ENCODE measurements around the gene DUSP6. TPM values are rescaled to one million over a fixed set of nuclear protein-coding genes. Genes with fewer than 3 reads are reported as not detected.

DUSP6 gene
- polyA plus RNA-seq, 4 donors = 10.3 to 81.0 (median 24.1) TPM

DNA sequence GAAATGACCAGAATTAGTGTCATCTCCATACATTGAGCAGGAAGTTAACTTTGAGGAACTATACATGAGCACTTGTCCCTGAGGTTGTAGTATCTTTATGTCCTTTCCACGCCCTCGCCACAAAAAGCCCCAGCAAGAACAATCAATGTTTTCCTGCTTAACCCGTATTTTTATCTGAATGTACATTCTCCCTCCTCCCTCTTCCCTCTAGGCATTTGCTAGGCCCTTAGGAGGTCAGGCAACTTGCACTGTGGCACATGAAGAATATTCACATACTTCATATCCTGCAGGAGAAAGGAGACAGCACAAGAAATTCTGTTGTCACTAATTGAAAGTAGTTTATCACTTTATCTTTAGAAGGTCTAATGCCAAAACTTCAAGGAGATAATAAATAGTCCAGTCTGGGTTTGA is 18.1 kb upstream of the DUSP6 start:
- no peak overlapping the region for H3K4me3 ChIP-seq (ENCODE audit: low read depth in 1 of 3, low read length in 3 of 3)
- H3K4me1 ChIP-seq (ENCODE audit: control insufficient read depth in 3 of 3, insufficient read depth in 2 of 3, low read depth in 1 of 3, low read length in 2 of 3) = peaks cover 5 to 62% (median 5%) of the 10 kb centered on the region in 3 donors
- FAIRE-seq (no peak), DNase-seq (peak in 1 of 2 donors; percentile 56)
- H3K36me3 ChIP-seq (ENCODE audit: control insufficient read depth in 3 of 3, insufficient read depth in 2 of 3, low read depth in 1 of 3, low read length in 3 of 3) = peaks cover 0 to 6% (median 0%) of the 10 kb centered on the region in 3 donors
- WGBS, 3 donors = 23 to 46% (median 29%) methylated on average over 3 of the region's 3 CpGs
- H3K9me3 ChIP-seq (ENCODE audit: control insufficient read depth in 2 of 2, insufficient read depth in 1 of 2, low read depth in 1 of 2, low read length in 1 of 2) = no peaks in the 10 kb centered on the region
- H3K27ac ChIP-seq (ENCODE audit: low read depth in 1 of 3, low read length in 2 of 3) = peak overlapping the region in 1 of 3 donors; percentile 76
- H3K27me3 ChIP-seq (ENCODE audit: control insufficient read depth in 3 of 3, insufficient read depth in 3 of 3, low read length in 3 of 3) = no peaks in the 10 kb centered on the region

DNA sequence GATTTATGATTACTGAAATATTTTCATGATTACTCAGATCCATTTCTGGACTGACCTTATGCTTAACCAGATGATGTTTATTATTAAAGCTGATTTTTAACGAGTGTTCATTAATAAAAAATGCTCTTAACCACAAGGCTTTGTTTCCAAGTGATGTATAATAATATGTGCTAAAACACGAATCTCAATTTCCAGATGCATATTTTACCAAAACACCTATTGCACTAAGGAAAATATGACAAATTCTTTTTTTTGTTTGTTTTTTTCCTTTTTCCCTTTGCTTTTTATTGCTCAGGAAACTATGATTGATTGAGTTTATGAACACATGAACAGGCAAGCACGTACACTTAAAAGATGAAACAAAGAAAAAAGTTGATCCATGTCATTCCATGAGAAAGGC is 16.9 kb upstream of the DUSP6 start:
- Histone ChIP-seq H3K9me3 (ENCODE audit: control insufficient read depth in 2 of 2, insufficient read depth in 1 of 2, low read depth in 1 of 2, low read length in 1 of 2) (no peaks in the 10 kb centered on the region), H3K36me3 (ENCODE audit: control insufficient read depth in 3 of 3, insufficient read depth in 2 of 3, low read depth in 1 of 3, low read length in 3 of 3) (peaks cover 0 to 6% (median 0%) of the 10 kb centered on the region in 3 donors), H3K27ac (ENCODE audit: low read depth in 1 of 3, low read length in 2 of 3) (no peak overlapping the region), H3K27me3 (ENCODE audit: control insufficient read depth in 3 of 3, insufficient read depth in 3 of 3, low read length in 3 of 3) (no peaks in the 10 kb centered on the region), H3K4me1 (ENCODE audit: control insufficient read depth in 3 of 3, insufficient read depth in 2 of 3, low read depth in 1 of 3, low read length in 2 of 3) (peaks cover 5 to 54% (median 5%) of the 10 kb centered on the region in 3 donors), H3K4me3 (ENCODE audit: low read depth in 1 of 3, low read length in 3 of 3) (no peak overlapping the region)
- 76 to 81% (median 81%) methylated on average over 3 of the region's 3 CpGs for WGBS, 3 donors
- DNase-seq (no peak), FAIRE-seq (no peak)

DNA sequence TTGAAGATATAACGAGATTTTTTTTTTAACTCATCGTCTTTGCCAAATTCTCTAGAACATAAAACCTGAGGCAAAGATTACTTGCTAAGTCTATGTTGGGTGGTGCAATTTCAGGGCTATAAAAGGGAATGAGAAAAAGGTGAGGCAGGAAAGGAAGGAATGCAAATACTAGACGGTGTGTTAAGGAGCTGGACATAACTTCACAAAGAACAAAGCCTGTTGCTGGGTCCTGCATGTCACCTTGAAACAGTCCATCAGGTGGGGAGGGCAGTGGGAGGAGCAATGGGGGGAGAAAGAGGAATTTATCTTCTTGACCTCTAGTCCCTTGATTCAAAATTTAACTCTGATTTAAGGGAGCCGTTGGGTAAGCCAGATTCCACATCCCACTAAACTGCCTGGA is 16.1 kb upstream of the DUSP6 start:
- FAIRE-seq (no peak), DNase-seq (peak; percentile 51 to 52)
- WGBS, 3 donors = 23 to 63% (median 36%) methylated on average over 4 of the region's 4 CpGs
- H3K4me3 ChIP-seq (ENCODE audit: low read depth in 1 of 3, low read length in 3 of 3) = no peak overlapping the region
- peaks cover 0 to 6% (median 0%) of the 10 kb centered on the region in 3 donors for H3K36me3 ChIP-seq (ENCODE audit: control insufficient read depth in 3 of 3, insufficient read depth in 2 of 3, low read depth in 1 of 3, low read length in 3 of 3)
- H3K9me3 ChIP-seq (ENCODE audit: control insufficient read depth in 2 of 2, insufficient read depth in 1 of 2, low read depth in 1 of 2, low read length in 1 of 2) = no peaks in the 10 kb centered on the region
- H3K27me3 ChIP-seq (ENCODE audit: control insufficient read depth in 3 of 3, insufficient read depth in 3 of 3, low read length in 3 of 3) = no peaks in the 10 kb centered on the region
- H3K4me1 ChIP-seq (ENCODE audit: control insufficient read depth in 3 of 3, insufficient read depth in 2 of 3, low read depth in 1 of 3, low read length in 2 of 3) = peaks cover 5 to 52% (median 6%) of the 10 kb centered on the region in 3 donors
- peak overlapping the region in 1 of 3 donors; percentile 65 for H3K27ac ChIP-seq (ENCODE audit: low read depth in 1 of 3, low read length in 2 of 3)

DNA sequence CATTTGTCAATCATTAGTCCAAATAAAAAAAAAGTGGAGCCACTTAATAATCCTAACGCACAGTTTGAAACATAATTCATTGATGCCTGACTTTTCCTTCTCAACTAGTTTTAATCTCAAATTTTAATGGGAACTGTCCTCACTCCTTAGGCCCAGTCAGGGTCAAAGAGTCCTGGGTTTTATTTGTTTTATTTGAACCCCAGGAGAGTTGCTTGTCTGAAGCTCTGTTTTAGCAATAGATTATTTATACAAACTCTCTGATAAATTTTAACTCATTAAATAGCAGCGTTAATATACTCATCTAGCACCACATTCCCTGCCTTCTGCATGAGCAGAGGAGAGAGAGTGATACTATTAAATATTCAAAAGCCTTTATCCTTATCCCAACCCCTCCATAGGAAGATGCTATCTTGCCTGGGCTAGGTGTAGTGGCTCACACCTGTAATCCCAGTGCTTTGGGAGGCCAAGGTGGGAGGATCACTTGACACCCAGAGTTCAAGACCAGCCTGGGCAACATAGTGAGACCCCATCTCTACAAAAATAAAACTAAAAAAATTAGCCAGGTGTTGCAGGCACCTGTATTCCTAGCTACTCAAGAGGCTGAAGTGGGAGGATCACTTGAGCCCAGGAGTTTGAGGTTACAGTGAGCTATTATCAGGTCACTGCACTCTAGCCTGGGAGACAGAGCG is 14.5 kb upstream of the DUSP6 start:
- no peak overlapping the region for H3K27ac ChIP-seq (ENCODE audit: low read depth in 1 of 3, low read length in 2 of 3)

DNA sequence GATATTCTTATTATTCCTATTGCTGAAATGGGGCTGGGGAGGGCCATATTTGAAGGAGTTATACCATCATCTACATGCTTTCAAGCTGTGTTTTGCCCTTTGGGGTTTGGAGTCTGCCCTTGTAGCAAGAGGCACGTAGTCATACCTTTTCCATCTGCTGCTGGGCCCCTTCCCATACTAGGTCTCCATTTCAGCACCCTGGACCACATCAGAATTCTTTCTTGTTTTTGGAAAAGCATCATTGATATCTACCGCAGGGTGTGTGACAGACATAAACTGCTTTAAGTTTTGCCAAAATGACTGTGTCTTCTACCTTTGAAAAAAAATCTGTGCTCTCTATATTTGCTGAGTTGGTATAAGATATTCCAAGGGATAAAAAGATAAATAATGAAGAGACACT is 12.3 kb upstream of the DUSP6 start:
- Histone ChIP-seq H3K9me3 (ENCODE audit: control insufficient read depth in 2 of 2, insufficient read depth in 1 of 2, low read depth in 1 of 2, low read length in 1 of 2) (no peaks in the 10 kb centered on the region), H3K4me1 (ENCODE audit: control insufficient read depth in 3 of 3, insufficient read depth in 2 of 3, low read depth in 1 of 3, low read length in 2 of 3) (peaks cover 0 to 36% (median 12%) of the 10 kb centered on the region in 3 donors), H3K4me3 (ENCODE audit: low read depth in 1 of 3, low read length in 3 of 3) (no peak overlapping the region), H3K36me3 (ENCODE audit: control insufficient read depth in 3 of 3, insufficient read depth in 2 of 3, low read depth in 1 of 3, low read length in 3 of 3) (peaks cover 0 to 9% (median 0%) of the 10 kb centered on the region in 3 donors), H3K27ac (ENCODE audit: low read depth in 1 of 3, low read length in 2 of 3) (no peak overlapping the region), H3K27me3 (ENCODE audit: control insufficient read depth in 3 of 3, insufficient read depth in 3 of 3, low read length in 3 of 3) (no peaks in the 10 kb centered on the region)
- WGBS, 3 donors = 89 to 93% (median 91%) methylated on average over 2 of the region's 2 CpGs
- FAIRE-seq (no peak), DNase-seq (no peak)

More for the DNA sequence above, 14.5 kb upstream of the DUSP6 start:
- no peaks in the 10 kb centered on the region for H3K27me3 ChIP-seq (ENCODE audit: control insufficient read depth in 3 of 3, insufficient read depth in 3 of 3, low read length in 3 of 3)
- 80 to 88% (median 85%) methylated on average over 3 of the region's 3 CpGs for WGBS, 3 donors
- H3K4me3 ChIP-seq (ENCODE audit: low read depth in 1 of 3, low read length in 3 of 3) = no peak overlapping the region
- FAIRE-seq = no peak
- no peaks in the 10 kb centered on the region for H3K9me3 ChIP-seq (ENCODE audit: control insufficient read depth in 2 of 2, insufficient read depth in 1 of 2, low read depth in 1 of 2, low read length in 1 of 2)
- peaks cover 0 to 12% (median 0%) of the 10 kb centered on the region in 3 donors for H3K36me3 ChIP-seq (ENCODE audit: control insufficient read depth in 3 of 3, insufficient read depth in 2 of 3, low read depth in 1 of 3, low read length in 3 of 3)
- peaks cover 5 to 52% (median 11%) of the 10 kb centered on the region in 3 donors for H3K4me1 ChIP-seq (ENCODE audit: control insufficient read depth in 3 of 3, insufficient read depth in 2 of 3, low read depth in 1 of 3, low read length in 2 of 3)
- DNase-seq = no peak

DNA sequence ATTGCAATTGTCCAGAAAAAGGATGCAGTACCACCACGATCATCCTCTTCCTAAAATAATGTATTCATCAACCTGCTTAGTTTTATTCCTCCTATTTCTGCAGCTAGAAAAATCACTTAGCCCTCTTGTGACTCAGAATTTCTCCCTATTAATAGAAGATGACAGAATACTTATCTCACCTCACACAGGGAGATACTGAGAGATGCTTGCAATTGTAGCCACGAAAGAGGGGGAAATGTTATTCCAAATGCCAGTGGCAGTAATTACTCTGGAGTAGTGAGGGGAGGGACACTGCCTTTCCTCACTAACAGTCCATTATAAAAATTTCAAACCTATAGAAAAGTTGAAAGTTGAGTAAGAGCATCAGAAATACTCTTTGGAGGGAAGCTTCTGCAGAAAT is 11.8 kb upstream of the DUSP6 start:
- no peaks in the 10 kb centered on the region for H3K9me3 ChIP-seq (ENCODE audit: control insufficient read depth in 2 of 2, insufficient read depth in 1 of 2, low read depth in 1 of 2, low read length in 1 of 2)
- peaks cover 0 to 6% (median 0%) of the 10 kb centered on the region in 3 donors for H3K36me3 ChIP-seq (ENCODE audit: control insufficient read depth in 3 of 3, insufficient read depth in 2 of 3, low read depth in 1 of 3, low read length in 3 of 3)
- H3K27ac ChIP-seq (ENCODE audit: low read depth in 1 of 3, low read length in 2 of 3) = peak overlapping the region in 1 of 3 donors; percentile 80
- H3K27me3 ChIP-seq (ENCODE audit: control insufficient read depth in 3 of 3, insufficient read depth in 3 of 3, low read length in 3 of 3) = no peaks in the 10 kb centered on the region
- 90 to 96% (median 96%) methylated on average over 2 of the region's 2 CpGs for WGBS, 3 donors
- DNase-seq (no peak), FAIRE-seq (no peak)
- no peak overlapping the region for H3K4me3 ChIP-seq (ENCODE audit: low read depth in 1 of 3, low read length in 3 of 3)
- peaks cover 0 to 33% (median 12%) of the 10 kb centered on the region in 3 donors for H3K4me1 ChIP-seq (ENCODE audit: control insufficient read depth in 3 of 3, insufficient read depth in 2 of 3, low read depth in 1 of 3, low read length in 2 of 3)

DNA sequence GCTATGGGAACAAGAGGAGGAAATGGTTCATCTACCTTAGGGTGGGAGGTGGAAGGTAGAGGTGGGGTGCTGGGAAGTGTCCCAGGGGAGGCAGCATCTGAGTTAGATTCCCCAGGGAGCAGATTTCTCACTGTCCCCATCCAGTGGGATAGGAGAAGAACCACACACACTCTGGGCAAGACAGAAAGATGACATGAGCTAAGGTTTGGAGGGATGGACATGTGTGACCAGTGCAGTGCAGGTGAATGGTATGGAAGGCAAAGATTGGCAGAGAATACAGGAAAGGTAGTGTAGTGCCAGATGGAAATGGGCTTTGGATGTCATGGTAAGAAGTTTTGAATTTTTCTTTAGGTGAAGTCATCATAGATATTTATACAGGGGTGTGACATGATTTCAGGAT is 11.3 kb upstream of the DUSP6 start:
- no peak for FAIRE-seq
- peak overlapping the region in 1 of 3 donors; percentile 80 for H3K27ac ChIP-seq (ENCODE audit: low read depth in 1 of 3, low read length in 2 of 3)

DNA sequence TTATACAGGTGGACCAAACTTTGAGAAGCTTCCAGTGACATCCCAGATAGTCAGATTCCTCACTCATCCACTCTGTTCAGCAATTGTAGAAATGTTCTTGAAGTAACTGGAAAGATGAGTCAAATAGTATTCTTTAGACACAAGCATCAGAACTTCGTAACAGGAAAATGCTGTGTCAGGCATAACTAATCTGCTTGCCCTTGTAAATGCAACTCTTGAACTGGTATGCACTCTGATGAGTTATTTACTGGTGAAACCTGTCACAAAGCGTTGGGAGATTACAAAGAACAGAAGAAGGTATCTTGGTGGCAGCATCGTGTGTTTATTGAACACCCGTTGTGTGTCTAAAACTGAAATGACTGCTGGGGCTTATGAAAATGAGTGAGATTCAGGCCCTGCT is 10.8 kb upstream of the DUSP6 start:
- WGBS, 3 donors = 66 to 76% (median 70%) methylated on average over 4 of the region's 4 CpGs
- peaks cover 0 to 6% (median 0%) of the 10 kb centered on the region in 3 donors for H3K36me3 ChIP-seq (ENCODE audit: control insufficient read depth in 3 of 3, insufficient read depth in 2 of 3, low read depth in 1 of 3, low read length in 3 of 3)
- peak overlapping the region in 2 of 3 donors; percentile 61 to 80 for H3K27ac ChIP-seq (ENCODE audit: low read depth in 1 of 3, low read length in 2 of 3)
- H3K4me3 ChIP-seq (ENCODE audit: low read depth in 1 of 3, low read length in 3 of 3) = no peak overlapping the region
- peak; percentile 67 to 71 for DNase-seq
- no peaks in the 10 kb centered on the region for H3K9me3 ChIP-seq (ENCODE audit: control insufficient read depth in 2 of 2, insufficient read depth in 1 of 2, low read depth in 1 of 2, low read length in 1 of 2)
- FAIRE-seq = no peak
- H3K4me1 ChIP-seq (ENCODE audit: control insufficient read depth in 3 of 3, insufficient read depth in 2 of 3, low read depth in 1 of 3, low read length in 2 of 3) = peaks cover 0 to 30% (median 7%) of the 10 kb centered on the region in 3 donors
- H3K27me3 ChIP-seq (ENCODE audit: control insufficient read depth in 3 of 3, insufficient read depth in 3 of 3, low read length in 3 of 3) = no peaks in the 10 kb centered on the region

More for the DNA sequence above, 11.3 kb upstream of the DUSP6 start:
- no peak for DNase-seq
- Histone ChIP-seq H3K9me3 (ENCODE audit: control insufficient read depth in 2 of 2, insufficient read depth in 1 of 2, low read depth in 1 of 2, low read length in 1 of 2) (no peaks in the 10 kb centered on the region), H3K4me3 (ENCODE audit: low read depth in 1 of 3, low read length in 3 of 3) (no peak overlapping the region), H3K36me3 (ENCODE audit: control insufficient read depth in 3 of 3, insufficient read depth in 2 of 3, low read depth in 1 of 3, low read length in 3 of 3) (peaks cover 0 to 6% (median 0%) of the 10 kb centered on the region in 3 donors), H3K4me1 (ENCODE audit: control insufficient read depth in 3 of 3, insufficient read depth in 2 of 3, low read depth in 1 of 3, low read length in 2 of 3) (peaks cover 0 to 30% (median 10%) of the 10 kb centered on the region in 3 donors), H3K27me3 (ENCODE audit: control insufficient read depth in 3 of 3, insufficient read depth in 3 of 3, low read length in 3 of 3) (no peaks in the 10 kb centered on the region)
